Ectodermal cell (in vitro differentiated cells): ENCODE data around the gene ATP5MC3.

Source experiments
- H3K27ac ChIP-seq: 2 replicates; pipeline ENCODE4 v1.7.0; 2013; ENCODE audit warnings: mild to moderate bottlenecking, low read depth, low read length; ENCODE audit not compliant: insufficient read depth, poor library complexity, severe bottlenecking
- H3K27me3 ChIP-seq: 2 replicates; pipeline ENCODE4 v1.7.0; 2013; ENCODE audit warnings: mild to moderate bottlenecking, low read length; ENCODE audit not compliant: insufficient read depth, control insufficient read depth, poor library complexity, severe bottlenecking
- H3K36me3 ChIP-seq: one replicate; pipeline ENCODE4 v1.7.0; 2013; ENCODE audit warnings: low read length; ENCODE audit not compliant: control insufficient read depth, insufficient read depth
- H3K4me1 ChIP-seq: one replicate; pipeline ENCODE4 v1.7.0; 2013; ENCODE audit warnings: low read length; ENCODE audit not compliant: control insufficient read depth, insufficient read depth
- H3K4me3 ChIP-seq: 2 replicates; pipeline ENCODE4 v1.7.0; 2013; ENCODE audit warnings: low read depth, low read length, control low read depth; ENCODE audit not compliant: insufficient read depth
- H3K9me3 ChIP-seq: 2 replicates; pipeline ENCODE4 v1.7.0; 2013; ENCODE audit warnings: mild to moderate bottlenecking, low read length, moderate library complexity; ENCODE audit not compliant: control insufficient read depth
- WGBS, 2 experiments: methylation state at CpG; one replicate each; pipeline ENCODE4 v1.1.7; 2013; ENCODE audit warnings: missing lambda C conversion rate in 2 of 2; 5-methylcytosine and 5-hydroxymethylcytosine counted together

ATP5MC3 gene

GRCh38 chr2:175168564-175168945 is 13.0 kb downstream of the ATP5MC3 start:
- Histone ChIP-seq H3K9me3 (no peaks in the 10 kb centered on the region), H3K36me3 (no peaks in the 10 kb centered on the region), H3K27ac (no peak overlapping the region), H3K27me3 (no peaks in the 10 kb centered on the region), H3K4me3 (peak overlapping the region; percentile 74), H3K4me1 (no peaks in the 10 kb centered on the region)
- WGBS, 2 experiments = 0 to 1% methylated on average over 7 of the region's 11 CpGs

- Histone ChIP-seq H3K27ac (peak within 1 kb of the TSS; percentile 83), H3K9me3 (no peaks in the 10 kb centered on the region), H3K36me3 (no peaks in the 10 kb centered on the region), H3K27me3 (no peaks in the 10 kb centered on the region), H3K4me3 (peak within 1 kb of the TSS; percentile 80), H3K4me1 (no peaks in the 10 kb centered on the region)
- WGBS, 2 experiments = 0% methylated on average over 56 of the region's 56 CpGs
Observed at GRCh38 chr2:175167792-175168563, 13.5 kb downstream of the ATP5MC3 start, which contains the start of gene ATF2. Gene ATF2 (minus strand): TSS chr2:175168203. CDS start chr2:175136443, 31,760 bp downstream.

GRCh38 chr2:175167076-175167791 is 14.3 kb downstream of the ATP5MC3 start:
- H3K4me1 ChIP-seq = no peaks in the 10 kb centered on the region
- peak overlapping the region; percentile 83 for H3K27ac ChIP-seq
- WGBS, 2 experiments = 0 to 1% methylated on average over 30 to 32 of the region's 32 CpGs
- H3K36me3 ChIP-seq = no peaks in the 10 kb centered on the region
- H3K27me3 ChIP-seq = no peaks in the 10 kb centered on the region
- H3K4me3 ChIP-seq = peak overlapping the region; percentile 80
- H3K9me3 ChIP-seq = no peaks in the 10 kb centered on the region

GRCh38 chr2:175166216-175166824 is 15.2 kb downstream of the ATP5MC3 start:
- Histone ChIP-seq H3K27ac (no peak overlapping the region), H3K27me3 (no peaks in the 10 kb centered on the region), H3K9me3 (no peaks in the 10 kb centered on the region), H3K4me1 (no peaks in the 10 kb centered on the region), H3K36me3 (no peaks in the 10 kb centered on the region), H3K4me3 (peak overlapping the region; percentile 80)
- WGBS, 2 experiments = 57 to 62% methylated on average over 7 to 8 of the region's 9 CpGs

- Histone ChIP-seq H3K36me3 (no peaks in the 10 kb centered on the region), H3K4me1 (no peaks in the 10 kb centered on the region), H3K4me3 (no peak overlapping the region), H3K9me3 (no peaks in the 10 kb centered on the region), H3K27me3 (no peaks in the 10 kb centered on the region), H3K27ac (no peak overlapping the region)
- 91 to 95% methylated on average over 7 to 8 of the region's 8 CpGs for WGBS, 2 experiments
Observed at GRCh38 chr2:175164235-175164634, 17.3 kb downstream of the ATP5MC3 start.

GRCh38 chr2:175158894-175159293 is 22.6 kb downstream of the ATP5MC3 start:
- Histone ChIP-seq H3K36me3 (no peaks in the 10 kb centered on the region), H3K9me3 (no peaks in the 10 kb centered on the region), H3K4me3 (no peak overlapping the region), H3K27me3 (no peaks in the 10 kb centered on the region), H3K4me1 (no peaks in the 10 kb centered on the region), H3K27ac (no peak overlapping the region)
- WGBS, 2 experiments = 91 to 98% methylated on average over 4 of the region's 4 CpGs

GRCh38 chr2:175156534-175156933 is 25.0 kb downstream of the ATP5MC3 start:
- WGBS, 2 experiments = 97 to 99% methylated on average over 5 of the region's 5 CpGs
- Histone ChIP-seq H3K4me1 (no peaks in the 10 kb centered on the region), H3K9me3 (no peaks in the 10 kb centered on the region), H3K4me3 (no peak overlapping the region), H3K27me3 (no peaks in the 10 kb centered on the region), H3K36me3 (no peaks in the 10 kb centered on the region), H3K27ac (no peak overlapping the region)

- no peak overlapping the region for H3K4me3 ChIP-seq
- no peaks in the 10 kb centered on the region for H3K27me3 ChIP-seq
- H3K27ac ChIP-seq = no peak overlapping the region
- H3K4me1 ChIP-seq = no peaks in the 10 kb centered on the region
- no peaks in the 10 kb centered on the region for H3K36me3 ChIP-seq
- no peaks in the 10 kb centered on the region for H3K9me3 ChIP-seq
Observed at GRCh38 chr2:175154661-175155082, 26.8 kb downstream of the ATP5MC3 start.

- Histone ChIP-seq H3K4me1 (no peaks in the 10 kb centered on the region), H3K9me3 (no peaks in the 10 kb centered on the region), H3K27me3 (no peaks in the 10 kb centered on the region), H3K27ac (no peak overlapping the region), H3K4me3 (no peak overlapping the region), H3K36me3 (no peaks in the 10 kb centered on the region)
- 90 to 96% methylated on average over 2 of the region's 2 CpGs for WGBS, 2 experiments
Observed at GRCh38 chr2:175152242-175152641, 29.3 kb downstream of the ATP5MC3 start.

GRCh38 chr2:175151791-175152190 is 29.7 kb downstream of the ATP5MC3 start:
- H3K4me1 ChIP-seq = no peaks in the 10 kb centered on the region
- H3K4me3 ChIP-seq = no peak overlapping the region
- H3K9me3 ChIP-seq = no peaks in the 10 kb centered on the region
- no peak overlapping the region for H3K27ac ChIP-seq
- H3K27me3 ChIP-seq = no peaks in the 10 kb centered on the region
- WGBS, 2 experiments = no CpG with 5 or more reads among the region's 1 CpG
- no peaks in the 10 kb centered on the region for H3K36me3 ChIP-seq
